Panc1 (cell line): Measurements from ENCODE around the gene RLBP1. TPM values are rescaled to one million over a fixed set of nuclear protein-coding genes. Genes with fewer than 3 reads are reported as not detected.

Experiments
- ATAC-seq: fragments of 200-7000 bp; cut with Tn5 transposase; 2 replicates; pipeline ENCODE4 v1.9.1; 2020; ENCODE audit warnings: mild to moderate bottlenecking, moderate library complexity
- BruUV-seq: library from RNA; stranded (reverse); fragments of 400-500 nt; replicated peaks from 2 replicates; lab custom pipeline; 2021; lab: Mats Ljungman, UMichigan
- CTCF ChIA-PET: fragments of 300-600 bp; sonication (Branson Sonifier 250); formaldehyde crosslinking; loops from one replicate; lab custom pipeline; 2022; ENCODE audit warnings: antibody characterized with exemption; lab: Charles Lee
- POLR2A ChIA-PET: fragments of 300-600 bp; sonication (Branson Sonifier 250); formaldehyde crosslinking; loops from one replicate; lab custom pipeline; 2022; ENCODE audit warnings: antibody characterized with exemption; lab: Charles Lee
- DNase-seq: peaks from one replicate; pipeline ENCODE4 v3.0.0-alpha.2; 2010; ENCODE audit warnings: low read depth, low spot score
- H3K27ac ChIP-seq: 2 replicates; pipeline ENCODE4 v1.5.1; 2011; ENCODE audit warnings: mild to moderate bottlenecking, low read length, inconsistent platforms
- H3K27me3 ChIP-seq: fragments of 200-500 bp; sonication (Bioruptor generic); 2 replicates; pipeline ENCODE4 v1.6.0; 2014; ENCODE audit warnings: low read length, inconsistent platforms; ENCODE audit not compliant: control insufficient read depth, insufficient read depth
- H3K36me3 ChIP-seq: fragments of 200-500 bp; sonication (Bioruptor generic); 2 replicates; pipeline ENCODE4 v1.5.1; 2014; ENCODE audit warnings: inconsistent platforms, mild to moderate bottlenecking, low read length, moderate library complexity; ENCODE audit not compliant: control insufficient read depth, insufficient read depth
- H3K4me1 ChIP-seq: 2 replicates; pipeline ENCODE4 v1.5.1; 2011; ENCODE audit warnings: inconsistent platforms, mild to moderate bottlenecking, low read length, moderate library complexity; ENCODE audit not compliant: control insufficient read depth, insufficient read depth
- H3K4me3 ChIP-seq, 2 experiments: 2 replicates each; pipeline ENCODE4 v1.5.1; 2011 to 2012; ENCODE audit warnings: low read depth in 2 of 2, low read length in 2 of 2, mild to moderate bottlenecking in 2 of 2, inconsistent platforms in 1 of 2, moderate library complexity in 1 of 2
- H3K9me3 ChIP-seq: fragments of 200-500 bp; sonication (Bioruptor generic); 2 replicates; pipeline ENCODE4 v1.5.1; 2014; ENCODE audit warnings: low read depth, mild to moderate bottlenecking, inconsistent platforms, low read length, moderate library complexity; ENCODE audit not compliant: control insufficient read depth, insufficient read depth
- CTCF ChIP-seq: fragments of 450-650 bp; IDR thresholded peaks from 2 replicates; pipeline ENCODE4 v1.5.1; 2017; ENCODE audit warnings: mild to moderate bottlenecking
- POLR2AphosphoS5 ChIP-seq: IDR thresholded peaks from 2 replicates; pipeline ENCODE4 v1.6.1; 2012; ENCODE audit warnings: mild to moderate bottlenecking, low read depth, low read length, moderate library complexity
- REST ChIP-seq, 2 experiments: IDR thresholded peaks; 2 replicates each; pipeline ENCODE4 v1.6.1; 2011 to 2012; ENCODE audit warnings: low read depth in 2 of 2, control low read depth in 1 of 2, low read length in 1 of 2, mild to moderate bottlenecking in 1 of 2, moderate library complexity in 1 of 2; ENCODE audit not compliant: insufficient read depth in 1 of 2
- SIN3A ChIP-seq: IDR thresholded peaks from 2 replicates; pipeline ENCODE4 v1.6.1; 2012; ENCODE audit warnings: low read depth, mild to moderate bottlenecking, low read length, moderate library complexity, borderline replicate concordance; ENCODE audit not compliant: insufficient read depth
- TCF7L2 ChIP-seq: IDR thresholded peaks from 2 replicates; pipeline ENCODE4 v1.6.1; 2011; ENCODE audit warnings: mild to moderate bottlenecking, low read depth, low read length, inconsistent platforms
- in situ Hi-C: cut with HindIII; loops from 2 replicates; pipeline ENCODE4 v1.10.0; 2016; ENCODE audit warnings: low sequenced_read_pairs, low pct_unique_long_range_greater_than_20kb
- intact Hi-C: fragments of 100-400 bp; cut with micrococcal nuclease; formaldehyde crosslinking; loops from one replicate; pipeline ENCODE4 v1.10.0; 2022; ENCODE audit not compliant: unreplicated experiment
- total RNA-seq: library from RNA; stranded (reverse); gene quantifications from one replicate; pipeline ENCODE4 v1.2.1, GENCODE V29; 2021; ENCODE audit not compliant: unreplicated experiment

The RLBP1 gene
- total RNA-seq, 1 experiment from 2014 or later: not detected

GRCh38 chr15:89225588-89225987 is 4.2 kb upstream of the RLBP1 start:
- Histone ChIP-seq H3K36me3 (no peaks in the 10 kb centered on the region), H3K27ac (no peak overlapping the region), H3K9me3 (no peaks in the 10 kb centered on the region), H3K4me3 (no peak overlapping the region), H3K27me3 (no peaks in the 10 kb centered on the region), H3K4me1 (no peaks in the 10 kb centered on the region)
- no peak for TF ChIP-seq POLR2AphosphoS5
- TF ChIP-seq SIN3A: no peak
- TF ChIP-seq TCF7L2: no peak
- no peak for TF ChIP-seq REST (IDR thresholded peaks at IDR 0.05; ENCODE audit: insufficient read depth in 1 of 2, low read depth in 2 of 2, low read length in 1 of 2)
- no peak for TF ChIP-seq CTCF
- ATAC-seq (no peak), DNase-seq (no peak)
- no TSS peak for BruUV-seq
- intact Hi-C loops (no loop called here), in situ Hi-C loops (no loop called here)
- POLR2A ChIA-PET: no interaction called here
- CTCF ChIA-PET: interaction anchor here (0.6 to 1.2 kb wide), 3 partner anchors 13 to 20 kb away, joined by 3 to 4 read pairs (median 4); no protein-coding TSS in a partner anchor

GRCh38 chr15:89218531-89218930 is 2.8 kb downstream of the RLBP1 start:
- Histone ChIP-seq H3K4me1 (no peaks in the 10 kb centered on the region), H3K36me3 (no peaks in the 10 kb centered on the region), H3K4me3 (no peak overlapping the region), H3K27ac (no peak overlapping the region), H3K9me3 (no peaks in the 10 kb centered on the region), H3K27me3 (no peaks in the 10 kb centered on the region)
- no peak for DNase-seq
- CTCF ChIA-PET: no interaction called here
- no peak for ATAC-seq
- in situ Hi-C loops (no loop called here), intact Hi-C loops (no loop called here)
- no TSS peak for BruUV-seq
- TF ChIP-seq TCF7L2: no peak
- no peak for TF ChIP-seq CTCF
- no peak for TF ChIP-seq POLR2AphosphoS5
- no peak for TF ChIP-seq REST (IDR thresholded peaks at IDR 0.05; ENCODE audit: insufficient read depth in 1 of 2, low read depth in 2 of 2, low read length in 1 of 2)
- no peak for TF ChIP-seq SIN3A
- POLR2A ChIA-PET: no interaction called here
